Measurements from ENCODE around the gene RBM20.
A peak's percentile ranks its signal among the peaks of the same experiment; 100 is the strongest.

GRCh38 chr10:110600487-110601101 lies 43.5 kb upstream of the RBM20 start:
- no peak for TF ChIP-seq POLR2AphosphoS5 (IDR thresholded peaks at IDR 0.05)
- peak in 1 of 2 donors; percentile 11 for TF ChIP-seq CTCF (IDR thresholded peaks at IDR 0.05)

Data from suprapubic skin (tissue), 3 donors.